Measurements from ENCODE around the gene INAVA.
A peak's percentile ranks its signal among the peaks of the same experiment; 100 is the strongest.
"Not testable (repeated sequence)": the region's sequence is repeated elsewhere in the genome, so short reads cannot be mapped to it uniquely, and the experiment has no call there.

INAVA gene

DNA sequence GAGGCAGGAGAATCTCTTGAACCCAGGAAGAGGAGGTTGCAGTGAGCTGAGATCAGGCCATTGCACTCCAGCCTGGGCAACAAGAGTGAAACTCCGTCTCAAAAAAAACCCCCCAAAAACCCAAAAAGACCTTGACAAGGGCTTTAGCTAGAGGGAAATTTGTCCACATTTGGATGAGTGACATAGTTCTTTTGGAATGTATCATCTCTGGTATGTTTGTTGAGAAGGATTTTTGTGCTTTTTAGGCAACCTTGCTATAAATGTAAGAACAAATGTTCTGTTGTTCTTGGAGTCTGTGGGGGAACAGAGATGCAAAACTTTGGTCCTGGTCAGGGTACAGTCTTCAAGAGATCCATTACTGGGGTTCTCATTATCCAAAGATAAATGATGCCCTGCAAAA lies 28.9 kb downstream of the INAVA start:
- DNase-seq, result no peak

DNA sequence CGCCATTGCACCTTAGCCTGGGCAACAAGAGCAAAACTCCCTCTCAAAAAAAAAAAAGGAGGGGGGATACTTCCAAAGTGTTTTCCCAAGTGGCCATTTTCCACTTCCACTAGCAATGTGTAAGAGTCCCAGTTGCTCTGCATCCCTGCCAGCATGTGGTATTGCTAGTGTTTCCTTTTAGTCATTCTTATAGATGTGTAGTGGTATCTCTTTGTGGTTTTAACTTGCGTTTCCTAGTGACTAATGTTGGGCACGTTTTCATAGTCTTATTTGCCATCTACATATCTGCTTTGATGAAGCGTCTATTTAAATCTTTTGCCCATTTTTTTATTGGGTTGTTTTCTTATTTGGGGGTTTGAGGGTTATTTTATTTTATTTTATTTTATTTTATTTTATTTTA lies 31.1 kb downstream of the INAVA start:
- peak; percentile 27 for DNase-seq

- DNase-seq, result no peak
Observed at GRCh38 chr1:200929530-200930278, 35.0 kb downstream of the INAVA start.

GRCh38 chr1:200930285-200930684 lies 35.6 kb downstream of the INAVA start:
- DNase-seq, result not testable (repeated sequence)

DNA sequence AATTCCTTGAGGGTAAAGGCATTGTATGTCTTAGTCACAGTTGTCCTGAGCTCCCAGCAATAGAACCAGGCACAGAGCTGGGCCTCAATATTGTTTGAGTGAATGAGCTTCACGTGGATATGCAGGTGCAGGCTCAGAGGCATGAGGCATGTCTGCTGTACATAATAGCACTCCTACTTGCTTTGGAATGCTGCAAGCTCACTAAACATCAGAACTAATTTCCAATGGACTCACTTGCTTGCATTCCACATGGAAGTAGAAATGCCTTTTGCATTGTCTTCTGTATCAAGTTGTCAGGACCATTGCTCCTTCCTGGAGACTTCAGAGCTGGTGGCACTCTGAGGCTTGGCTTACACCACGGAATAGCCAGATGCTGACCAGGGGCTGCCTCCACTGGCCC lies 37.1 kb downstream of the INAVA start:
- DNase-seq, result no peak

- no peak for DNase-seq
Observed at GRCh38 chr1:200934676-200935245, 40.1 kb downstream of the INAVA start.

GRCh38 chr1:200935286-200935962 lies 40.7 kb downstream of the INAVA start:
- DNase-seq, result not testable (repeated sequence)

DNA sequence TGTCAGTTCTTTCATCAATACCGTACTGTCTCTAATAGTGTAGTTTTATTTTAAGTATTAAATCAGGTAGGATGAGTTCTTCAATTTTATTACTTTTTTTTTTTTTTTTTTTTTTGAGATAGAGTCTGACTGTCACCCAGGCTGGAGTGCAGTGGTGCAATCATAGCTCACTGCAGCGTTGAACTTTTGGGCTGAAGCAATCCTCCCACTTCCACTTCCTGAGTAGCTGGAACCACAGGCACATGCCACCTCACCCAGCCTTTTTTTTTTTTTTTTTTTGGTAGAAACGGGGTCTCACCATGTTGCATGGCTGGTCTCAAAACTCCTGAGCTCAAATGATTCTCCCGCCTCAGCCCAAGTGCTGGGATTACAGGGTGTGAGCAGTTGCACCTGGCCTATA lies 44.3 kb downstream of the INAVA start:
- DNase-seq, result peak; percentile 82

- no peak for DNase-seq
Observed at GRCh38 chr1:200945111-200945510, 50.4 kb downstream of the INAVA start.

DNA sequence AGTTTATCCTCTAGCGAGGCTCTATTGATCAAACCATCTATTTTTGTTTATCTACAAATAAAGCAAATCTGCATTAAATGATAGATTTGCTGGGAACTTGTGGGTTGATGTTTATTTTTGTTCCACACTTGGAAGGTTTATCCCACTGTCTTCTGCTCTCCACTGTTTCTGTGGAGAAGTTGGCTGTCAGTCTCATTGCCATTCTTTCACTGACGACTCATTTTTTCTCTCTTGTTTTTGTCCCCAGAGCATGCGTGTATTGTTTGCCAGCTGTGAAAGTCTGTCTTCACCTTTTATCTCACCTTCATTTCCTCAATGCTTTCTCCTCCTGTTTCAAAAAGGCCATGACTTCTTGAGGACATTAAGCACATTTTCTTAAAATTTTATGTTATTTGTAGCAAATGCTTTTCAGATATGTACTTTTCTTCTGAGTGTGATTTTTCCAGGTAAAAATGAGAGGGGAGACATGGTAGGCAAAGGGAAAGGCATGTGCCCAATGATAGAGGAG lies 52.4 kb downstream of the INAVA start:
- no peak for DNase-seq

DNA sequence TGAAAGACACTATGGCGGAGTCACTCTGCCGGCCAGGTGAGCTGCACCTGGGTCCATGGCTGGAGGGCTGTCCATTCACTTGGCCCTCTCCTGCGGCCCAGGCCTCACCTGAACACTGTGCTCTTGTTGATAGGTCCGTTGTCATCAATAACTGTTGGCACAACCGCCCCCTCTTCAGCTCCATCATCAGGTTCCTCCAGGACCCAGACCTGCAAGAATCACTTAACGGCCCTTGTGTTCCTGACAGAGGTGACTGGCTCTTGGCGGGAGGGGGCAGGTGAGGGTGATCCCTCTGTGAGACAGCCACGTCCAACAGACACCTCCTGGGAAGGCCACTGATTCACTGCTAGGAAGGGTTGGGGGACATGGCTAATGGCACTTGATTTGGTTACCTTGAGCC lies 54.9 kb downstream of the INAVA start:
- DNase-seq, result no peak

DNA sequence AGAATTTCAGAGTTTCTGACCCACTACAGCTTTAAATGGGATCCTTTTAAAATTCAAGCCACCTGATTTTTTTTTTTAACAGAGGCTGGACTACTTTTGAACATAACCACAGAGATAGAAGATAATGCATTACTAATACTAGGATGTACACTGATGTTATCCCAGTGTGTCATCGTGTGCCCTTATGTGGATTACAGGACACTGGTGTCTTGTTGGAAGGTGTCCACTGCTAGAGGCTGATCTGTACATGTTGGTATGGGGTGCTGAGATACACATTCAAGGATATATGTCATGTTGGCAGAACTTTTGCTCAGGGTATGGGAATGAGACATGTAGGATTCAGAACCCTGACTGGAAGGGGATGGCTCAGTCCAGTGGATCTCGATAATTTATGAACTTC lies 56.3 kb downstream of the INAVA start:
- no peak for DNase-seq

GRCh38 chr1:200954434-200954833 lies 59.7 kb downstream of the INAVA start:
- no peak for DNase-seq

DNA sequence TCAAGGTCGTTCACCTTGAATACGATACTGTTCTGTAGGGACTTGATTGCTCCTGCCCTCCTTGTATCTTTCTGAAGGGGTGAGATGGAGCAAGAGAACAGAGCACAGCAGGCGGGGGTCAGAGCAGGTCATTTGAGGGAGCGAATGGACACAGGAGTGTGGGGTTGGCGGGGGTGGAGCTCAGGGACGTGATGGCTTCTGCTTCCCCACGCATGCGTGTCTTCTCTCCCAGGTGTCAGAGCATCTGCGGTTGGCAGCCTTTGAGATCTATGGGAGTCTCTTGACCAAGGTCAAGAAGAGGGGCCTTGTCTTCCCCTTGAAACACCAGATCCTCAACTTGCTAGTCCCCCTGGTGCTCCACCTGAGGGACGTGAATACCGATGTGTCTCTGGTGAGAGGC lies 63.9 kb downstream of the INAVA start:
- DNase-seq, result no peak

- DNase-seq, result no peak
Observed at GRCh38 chr1:200959411-200959921, 64.8 kb downstream of the INAVA start.

- no peak for DNase-seq
Observed at GRCh38 chr1:200960236-200960947, 65.7 kb downstream of the INAVA start.

DNA sequence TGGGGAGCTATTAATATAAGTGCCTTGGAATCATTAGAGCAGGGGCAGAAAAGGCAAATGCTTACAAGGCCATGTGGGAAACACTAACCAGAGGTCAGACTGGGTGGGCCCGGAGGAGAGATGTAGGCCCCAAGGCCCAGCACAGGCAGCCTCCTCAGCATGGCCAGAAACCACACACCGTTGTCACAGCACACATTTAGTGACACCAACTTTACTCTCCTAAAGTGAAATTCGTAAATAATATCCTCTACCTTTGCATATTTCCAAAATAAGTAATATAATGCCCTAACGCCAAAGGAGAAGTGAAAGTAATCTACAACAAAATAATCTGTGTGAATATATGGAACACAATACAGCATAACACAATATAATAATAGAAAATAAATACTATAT lies 66.2 kb downstream of the INAVA start:
- DNase-seq, result no peak

DNA sequence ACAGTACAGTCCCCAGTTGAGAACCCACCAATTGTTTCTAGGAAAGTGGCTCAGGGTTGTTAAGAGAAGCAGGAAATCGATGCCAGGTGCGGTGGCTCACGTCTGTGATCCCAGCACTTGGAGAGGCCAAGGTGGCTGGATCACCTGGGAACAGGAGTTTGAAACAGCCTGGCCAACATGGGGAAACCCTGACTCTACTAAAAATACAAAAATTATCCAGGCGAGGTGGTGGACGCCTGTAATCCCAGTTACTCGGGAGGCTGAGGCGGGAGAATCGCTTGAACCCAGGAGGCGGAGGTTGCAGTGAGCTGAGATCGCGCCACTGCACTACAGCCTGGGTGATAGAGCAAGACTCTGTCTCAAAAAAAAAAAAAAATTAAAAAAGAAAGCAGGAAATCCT lies 67.5 kb downstream of the INAVA start:
- not testable (repeated sequence) for DNase-seq

DNA sequence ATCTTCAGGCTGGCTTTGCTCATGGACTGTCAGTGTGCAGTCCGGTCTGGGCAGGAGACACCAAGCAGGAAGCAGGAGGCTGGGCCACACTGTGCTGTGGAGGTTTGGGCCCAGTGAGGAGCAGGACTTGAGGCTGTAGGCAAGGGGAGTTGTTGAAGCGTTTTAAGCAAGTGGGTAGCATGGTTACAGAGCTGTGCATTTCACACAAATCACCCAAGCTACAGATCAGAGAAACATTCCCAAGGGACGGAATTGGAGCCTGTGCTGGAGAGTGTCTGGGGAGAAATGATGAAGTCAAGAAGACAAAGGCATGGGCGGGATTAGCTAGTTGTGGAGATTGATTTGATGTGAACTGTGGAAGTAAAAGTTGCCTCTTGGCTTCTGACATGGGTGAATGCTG lies 67.9 kb downstream of the INAVA start:
- DNase-seq, result no peak

DNA sequence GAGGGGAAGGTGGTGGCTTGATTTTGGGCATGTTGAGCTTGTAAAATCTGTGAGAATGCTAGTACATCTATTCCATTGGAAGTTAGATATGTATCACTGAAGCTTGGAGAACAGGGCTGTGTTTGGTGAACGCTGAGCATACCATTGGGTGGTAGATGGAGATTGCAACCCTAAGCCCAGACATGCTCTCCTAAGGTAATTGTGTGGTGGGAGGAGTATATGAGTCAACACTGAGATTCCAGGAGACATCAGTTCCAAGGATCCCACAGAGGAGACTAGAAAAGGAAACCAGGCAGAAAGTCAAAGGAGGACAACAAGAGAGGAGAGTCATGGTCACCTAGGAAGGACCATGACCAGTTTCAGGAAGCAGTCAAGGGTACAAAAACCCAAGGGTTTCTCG lies 68.4 kb downstream of the INAVA start:
- no peak for DNase-seq

GRCh38 chr1:200963888-200964287 lies 69.2 kb downstream of the INAVA start:
- DNase-seq, result not testable (repeated sequence)
